Mesenchymal stem cell (in vitro differentiated cells and primary cell): Measurements from ENCODE around the gene TFR2.

Experiments used
- DNase-seq: peaks from one replicate; pipeline ENCODE4 v3.0.0-alpha.2; 2013
- H2AFZ ChIP-seq: one replicate; pipeline ENCODE4 v1.6.1; 2013; ENCODE audit warnings: low read depth, mild to moderate bottlenecking, control low read depth, inconsistent platforms, low read length, moderate library complexity
- H2AK5ac ChIP-seq: 2 replicates; pipeline ENCODE4 v1.6.1; 2013; ENCODE audit warnings: low read length, moderate library complexity, mild to moderate bottlenecking, inconsistent platforms; ENCODE audit not compliant: severe bottlenecking
- H2BK120ac ChIP-seq: one replicate; pipeline ENCODE4 v1.6.1; 2013; ENCODE audit warnings: low read depth, mild to moderate bottlenecking, inconsistent platforms, low read length, moderate library complexity
- H2BK12ac ChIP-seq, 2 experiments: one replicate each; pipeline ENCODE4 v1.6.1; 2013; ENCODE audit warnings: inconsistent platforms in 2 of 2, low read length in 2 of 2, mild to moderate bottlenecking in 2 of 2, moderate library complexity in 2 of 2, control low read depth in 1 of 2
- H2BK15ac ChIP-seq: one replicate; pipeline ENCODE4 v1.6.1; 2013; ENCODE audit warnings: mild to moderate bottlenecking, low read depth, inconsistent platforms; ENCODE audit not compliant: poor library complexity, severe bottlenecking
- H2BK5ac ChIP-seq: 2 replicates; pipeline ENCODE4 v1.6.1; 2013; ENCODE audit warnings: low read depth, mild to moderate bottlenecking, low read length, control low read depth, inconsistent platforms; ENCODE audit not compliant: poor library complexity, severe bottlenecking
- H3K14ac ChIP-seq, 2 experiments: one replicate each; pipeline ENCODE4 v1.6.1; 2013; ENCODE audit warnings: inconsistent platforms in 2 of 2, low read length in 2 of 2, control low read depth in 1 of 2, mild to moderate bottlenecking in 1 of 2, moderate library complexity in 1 of 2
- H3K18ac ChIP-seq, 2 experiments: one replicate each; pipeline ENCODE4 v1.6.1; 2013; ENCODE audit warnings: inconsistent platforms in 2 of 2, low read length in 2 of 2, control low read depth in 1 of 2, low read depth in 1 of 2, mild to moderate bottlenecking in 1 of 2
- H3K23ac ChIP-seq, 2 experiments: one replicate each; pipeline ENCODE4 v1.6.1; 2013; ENCODE audit warnings: inconsistent platforms in 2 of 2, low read length in 2 of 2, mild to moderate bottlenecking in 2 of 2, moderate library complexity in 2 of 2, control low read depth in 1 of 2
- H3K27ac ChIP-seq: 2 replicates; pipeline ENCODE4 v1.5.1; 2013; ENCODE audit warnings: mild to moderate bottlenecking, moderate library complexity, low read length, control low read depth, inconsistent platforms; ENCODE audit not compliant: poor library complexity, severe bottlenecking
- H3K27me3 ChIP-seq, 2 experiments: 2 replicates each; pipeline versions ENCODE4 v1.6.1 to v1.7.0; 2013; ENCODE audit warnings: low read length in 2 of 2, mild to moderate bottlenecking in 2 of 2, moderate library complexity in 2 of 2, control low read depth in 1 of 2, inconsistent platforms in 1 of 2; ENCODE audit not compliant: control insufficient read depth in 1 of 2, insufficient read depth in 1 of 2
- H3K36me3 ChIP-seq, 2 experiments: 2 replicates each; pipeline versions ENCODE4 v1.6.1 to v1.7.0; 2013; ENCODE audit warnings: low read length in 2 of 2, control low read depth in 1 of 2, inconsistent platforms in 1 of 2, low read depth in 1 of 2, mild to moderate bottlenecking in 1 of 2; ENCODE audit not compliant: insufficient read depth in 2 of 2, control insufficient read depth in 1 of 2
- H3K4ac ChIP-seq, 2 experiments: one replicate each; pipeline ENCODE4 v1.6.1; 2013; ENCODE audit warnings: inconsistent platforms in 2 of 2, low read length in 2 of 2, mild to moderate bottlenecking in 2 of 2, moderate library complexity in 2 of 2, control low read depth in 1 of 2, low read depth in 1 of 2
- H3K4me1 ChIP-seq: 2 replicates; pipeline ENCODE4 v1.6.1; 2013; ENCODE audit warnings: low read depth, low read length, control low read depth; ENCODE audit not compliant: control insufficient read depth, insufficient read depth
- H3K4me2 ChIP-seq: 2 replicates; pipeline ENCODE4 v1.6.1; 2013; ENCODE audit warnings: low read length, mild to moderate bottlenecking, inconsistent platforms; ENCODE audit not compliant: poor library complexity, severe bottlenecking
- H3K4me3 ChIP-seq, 2 experiments: 2 replicates each; pipeline versions ENCODE4 v1.5.1 to v1.7.0; 2013; ENCODE audit warnings: low read length in 2 of 2, mild to moderate bottlenecking in 2 of 2, control low read depth in 1 of 2, low read depth in 1 of 2; ENCODE audit not compliant: insufficient read depth in 1 of 2
- H3K79me1 ChIP-seq: replicated peaks from 2 replicates; pipeline ENCODE4 v1.6.1; 2013; ENCODE audit warnings: mild to moderate bottlenecking, control low read depth, low read length, inconsistent platforms; ENCODE audit not compliant: poor library complexity, severe bottlenecking
- H3K9ac ChIP-seq: 2 replicates; pipeline ENCODE4 v1.7.0; 2013; ENCODE audit warnings: mild to moderate bottlenecking, low read length, moderate library complexity
- H3K9me3 ChIP-seq: 2 replicates; pipeline ENCODE4 v1.7.0; 2013; ENCODE audit warnings: mild to moderate bottlenecking, low read length; ENCODE audit not compliant: control insufficient read depth
- H4K8ac ChIP-seq: one replicate; pipeline ENCODE4 v1.6.1; 2013; ENCODE audit warnings: inconsistent platforms, mild to moderate bottlenecking, low read length, moderate library complexity
- H4K91ac ChIP-seq: one replicate; pipeline ENCODE4 v1.6.1; 2013; ENCODE audit warnings: mild to moderate bottlenecking, low read length, inconsistent platforms
- WGBS: methylation state at CpG from one replicate; pipeline ENCODE4 v1.1.7; 2013; ENCODE audit warnings: mixed read lengths; 5-methylcytosine and 5-hydroxymethylcytosine counted together

The TFR2 gene

GRCh38 chr7:100578246-100579183, 62.8 kb downstream of the TFR2 start:
- no peak overlapping the region for H3K4ac ChIP-seq
- H3K4me2 ChIP-seq = no peak overlapping the region
- H3K27ac ChIP-seq = no peak overlapping the region
- H3K79me1 ChIP-seq = peaks cover 43% of the 10 kb centered on the region
- H4K8ac ChIP-seq = peak overlapping the region; percentile 21
- H2BK120ac ChIP-seq = no peak overlapping the region
- no peak overlapping the region for H3K4me3 ChIP-seq
- H3K27me3 ChIP-seq = no peaks in the 10 kb centered on the region
- H3K4me1 ChIP-seq = peaks cover 21% of the 10 kb centered on the region
- peaks cover 70 to 96% of the 10 kb centered on the region in 2 experiments for H3K36me3 ChIP-seq
- H2AFZ ChIP-seq = no peak overlapping the region
- H3K9ac ChIP-seq = no peak overlapping the region
- 96% methylated on average over 27 of the region's 28 CpGs for WGBS
- no peak overlapping the region for H2BK5ac ChIP-seq
- peak overlapping the region in 1 of 2 experiments; percentile 23 for H2BK12ac ChIP-seq
- H4K91ac ChIP-seq = peak overlapping the region; percentile 54
- H2BK15ac ChIP-seq = no peak overlapping the region
- no peak overlapping the region for H2AK5ac ChIP-seq
- no peak overlapping the region for H3K14ac ChIP-seq
- H3K18ac ChIP-seq = no peak overlapping the region
- no peak overlapping the region for H3K23ac ChIP-seq
- H3K9me3 ChIP-seq = no peaks in the 10 kb centered on the region
- DNase-seq = no peak

- Histone ChIP-seq H2BK120ac (no peak overlapping the region), H4K91ac (no peak overlapping the region), H3K9me3 (no peaks in the 10 kb centered on the region), H3K4me2 (no peak overlapping the region), H3K4me3 (no peak overlapping the region), H2BK15ac (no peak overlapping the region), H3K14ac (no peak overlapping the region), H3K27me3 (no peaks in the 10 kb centered on the region), H2AFZ (no peak overlapping the region), H3K4ac (no peak overlapping the region), H2AK5ac (no peak overlapping the region), H3K27ac (no peak overlapping the region), H2BK12ac (no peak overlapping the region), H3K23ac (no peak overlapping the region), H3K9ac (no peak overlapping the region), H3K36me3 (peaks cover 68 to 99% of the 10 kb centered on the region in 2 experiments), H4K8ac (no peak overlapping the region), H2BK5ac (no peak overlapping the region), H3K18ac (no peak overlapping the region), H3K4me1 (peaks cover 16% of the 10 kb centered on the region), H3K79me1 (peaks cover 40% of the 10 kb centered on the region)
- WGBS = 97% methylated on average over 14 of the region's 14 CpGs
- no peak for DNase-seq
These were observed 63.8 kb downstream of the TFR2 start for GRCh38 chr7:100577507-100577906.

- H3K27me3 ChIP-seq = peaks cover 0 to under 1% of the 10 kb centered on the region in 2 experiments
These were observed 64.2 kb downstream of the TFR2 start for GRCh38 chr7:100577103-100577502.

DNA sequence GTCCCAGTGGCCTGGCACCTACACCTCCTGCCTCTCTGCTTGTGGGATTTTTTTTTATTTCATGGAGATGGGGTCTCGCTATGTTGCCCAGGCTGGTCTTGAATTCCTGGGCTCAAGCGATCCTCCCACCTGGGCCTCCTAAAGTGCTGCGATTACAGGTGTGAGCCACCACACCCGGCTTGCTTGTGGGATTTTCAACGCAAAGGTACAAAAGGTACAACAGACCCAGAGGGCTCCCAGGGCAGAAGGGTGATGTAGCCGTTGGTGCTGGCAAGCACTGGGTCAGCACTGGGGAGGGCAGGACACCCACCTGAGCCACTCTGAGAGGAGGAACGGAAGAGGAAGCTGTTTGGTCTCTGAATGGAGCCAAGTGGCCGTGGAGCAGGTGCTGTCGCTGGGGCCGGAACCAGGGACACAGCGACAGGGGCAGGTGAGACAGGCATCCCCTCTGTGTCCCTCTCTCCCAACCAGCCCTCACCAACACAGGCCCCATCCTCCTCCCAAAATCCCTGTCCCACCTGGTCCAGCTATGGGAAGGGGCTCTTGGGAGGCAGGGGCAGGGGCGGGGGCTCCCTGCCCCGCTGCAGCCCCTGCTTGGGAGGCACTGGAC, 64.9 kb downstream of the TFR2 start:
- Histone ChIP-seq H3K14ac (no peak overlapping the region), H3K18ac (no peak overlapping the region), H4K91ac (no peak overlapping the region), H3K79me1 (peaks cover 36% of the 10 kb centered on the region), H2BK12ac (no peak overlapping the region), H2BK120ac (no peak overlapping the region), H3K27me3 (peaks cover 0 to 7% of the 10 kb centered on the region in 2 experiments), H3K9me3 (no peaks in the 10 kb centered on the region), H2AK5ac (no peak overlapping the region), H3K4me1 (peaks cover 17% of the 10 kb centered on the region), H3K4me3 (no peak overlapping the region), H3K23ac (no peak overlapping the region), H3K9ac (no peak overlapping the region), H2BK5ac (no peak overlapping the region), H3K36me3 (peaks cover 58 to 91% of the 10 kb centered on the region in 2 experiments), H3K4me2 (no peak overlapping the region), H2AFZ (no peak overlapping the region), H3K27ac (no peak overlapping the region), H4K8ac (no peak overlapping the region), H3K4ac (no peak overlapping the region), H2BK15ac (no peak overlapping the region)
- over 99% methylated on average over 12 of the region's 13 CpGs for WGBS
- no peak for DNase-seq

More at GRCh38 chr7:100577103-100577502, 64.2 kb downstream of the TFR2 start:
- Histone ChIP-seq H3K4me3 (no peak overlapping the region), H3K9ac (no peak overlapping the region), H3K4me2 (no peak overlapping the region), H2BK15ac (no peak overlapping the region), H2BK12ac (no peak overlapping the region), H2BK120ac (no peak overlapping the region), H2BK5ac (no peak overlapping the region), H4K8ac (no peak overlapping the region), H2AK5ac (no peak overlapping the region), H3K9me3 (no peaks in the 10 kb centered on the region), H3K79me1 (peaks cover 40% of the 10 kb centered on the region), H2AFZ (no peak overlapping the region), H3K27ac (no peak overlapping the region), H3K23ac (no peak overlapping the region), H3K36me3 (peaks cover 64 to 97% of the 10 kb centered on the region in 2 experiments), H4K91ac (no peak overlapping the region), H3K18ac (no peak overlapping the region), H3K4me1 (peaks cover 16% of the 10 kb centered on the region), H3K4ac (no peak overlapping the region), H3K14ac (no peak overlapping the region)
- no peak for DNase-seq
- 94% methylated on average over 24 of the region's 24 CpGs for whole genome bisulfite sequencing
